H1 (cell line): ENCODE results near the gene GPR68. TPM values are rescaled to one million over a fixed set of nuclear protein-coding genes. Genes with fewer than 3 reads are reported as not detected.

Experiments
- CTCF ChIA-PET: fragments of 300-600 bp; sonication (Branson Sonifier 250); formaldehyde crosslinking; loops from one replicate; lab custom pipeline; 2021; ENCODE audit not compliant: partially characterized antibody; lab: Charles Lee
- POLR2A ChIA-PET: fragments of 300-600 bp; sonication (Branson Sonifier 250); formaldehyde crosslinking; loops from one replicate; lab custom pipeline; 2021; ENCODE audit warnings: inconsistent platforms; ENCODE audit not compliant: partially characterized antibody; lab: Charles Lee
- DNase-seq, 2 experiments: peaks; one replicate each; pipeline versions ENCODE4 v3.0.0 to v3.0.0-alpha.2; 2010 to 2022; ENCODE audit warnings: low spot score in 2 of 2, low read depth in 1 of 2, mixed read lengths in 1 of 2
- FAIRE-seq: peaks from 2 replicates; lab custom pipeline; 2011; peaks lifted over from hg19 to GRCh38; lab: Jason Lieb, UNC
- H2AFZ ChIP-seq: 2 replicates; pipeline ENCODE4 v1.8.1; 2012; ENCODE audit warnings: low read length, inconsistent platforms
- H2AK5ac ChIP-seq: 2 replicates; pipeline ENCODE4 v1.6.1; 2013; ENCODE audit warnings: low read depth, low read length
- H2BK120ac ChIP-seq: replicated peaks from 2 replicates; pipeline ENCODE3; 2013; ENCODE audit warnings: low read depth, low read length, inconsistent platforms
- H2BK12ac ChIP-seq: 2 replicates; pipeline ENCODE4 v1.6.1; 2013; ENCODE audit warnings: low read depth, low read length
- H2BK15ac ChIP-seq: 2 replicates; pipeline ENCODE4 v1.6.1; 2013; ENCODE audit warnings: low read length
- H2BK20ac ChIP-seq: 2 replicates; pipeline ENCODE4 v1.6.1; 2013; ENCODE audit warnings: low read length
- H2BK5ac ChIP-seq: 2 replicates; pipeline ENCODE4 v1.6.1; 2013; ENCODE audit warnings: low read depth, low read length
- H3K14ac ChIP-seq: 2 replicates; pipeline ENCODE4 v1.6.1; 2013; ENCODE audit warnings: inconsistent platforms; ENCODE audit not compliant: insufficient read length
- H3K18ac ChIP-seq: 2 replicates; pipeline ENCODE4 v1.6.1; 2013; ENCODE audit warnings: low read length; ENCODE audit errors: extremely low read depth
- H3K23ac ChIP-seq: 2 replicates; pipeline ENCODE4 v1.6.1; 2013; ENCODE audit warnings: inconsistent platforms; ENCODE audit not compliant: insufficient read length
- H3K23me2 ChIP-seq: 2 replicates; pipeline ENCODE4 v1.6.1; 2013; ENCODE audit warnings: low read depth, low read length
- H3K27ac ChIP-seq: 2 replicates; pipeline ENCODE4 v1.6.1; 2011; ENCODE audit warnings: low read depth, low read length, inconsistent platforms
- H3K27me3 ChIP-seq, 4 experiments: replicated peaks in 1 of 4; 1 replicate in 1 of 4; 2 replicates in 3 of 4; pipeline versions ENCODE4 v1.6.1 to v1.8.1; 2011 to 2013; ENCODE audit warnings: low read length in 3 of 4, mild to moderate bottlenecking in 3 of 4, inconsistent platforms in 2 of 4, mixed read lengths in 2 of 4, moderate library complexity in 1 of 4; ENCODE audit not compliant: control insufficient read depth in 3 of 4, insufficient read depth in 3 of 4; ENCODE audit errors: extremely low read depth in 1 of 4
- H3K36me3 ChIP-seq, 4 experiments: 2 replicates each; pipeline versions ENCODE4 v1.6.1 to v1.8.1; 2011 to 2013; ENCODE audit warnings: mild to moderate bottlenecking in 4 of 4, low read length in 3 of 4, moderate library complexity in 2 of 4, control low read depth in 1 of 4, inconsistent platforms in 1 of 4; ENCODE audit not compliant: insufficient read depth in 4 of 4, control insufficient read depth in 2 of 4
- H3K4ac ChIP-seq: replicated peaks from 2 replicates; pipeline ENCODE3; 2013; ENCODE audit warnings: low read length, low read depth, mixed read lengths, inconsistent platforms; ENCODE audit not compliant: insufficient read length
- H3K4me1 ChIP-seq, 4 experiments: replicated peaks in 1 of 4; 1 replicate in 1 of 4; 2 replicates in 3 of 4; pipeline versions ENCODE4 v1.6.1 to v1.8.1; 2011 to 2013; ENCODE audit warnings: low read length in 3 of 4, inconsistent platforms in 2 of 4, mixed read lengths in 1 of 4; ENCODE audit not compliant: insufficient read depth in 4 of 4, control insufficient read depth in 3 of 4
- H3K4me2 ChIP-seq, 2 experiments: 2 replicates each; pipeline versions ENCODE4 v1.6.1 to v1.8.1; 2011 to 2013; ENCODE audit warnings: low read depth in 2 of 2, low read length in 2 of 2, control low read depth in 1 of 2, inconsistent platforms in 1 of 2, mild to moderate bottlenecking in 1 of 2; ENCODE audit not compliant: insufficient read depth in 1 of 2
- H3K4me3 ChIP-seq, 4 experiments: fragments of 200-600, 300-600 bp in 1 of 4; sonication (generic), shearing (Covaris generic), sonication (Bioruptor Twin) in 1 of 4; 2 replicates each; pipeline versions ENCODE4 v1.5.1 to v1.8.1; 2011 to 2016; ENCODE audit warnings: low read length in 4 of 4, low read depth in 3 of 4, control low read depth in 2 of 4, inconsistent platforms in 2 of 4, mild to moderate bottlenecking in 2 of 4, mixed read lengths in 1 of 4, moderate library complexity in 1 of 4; ENCODE audit not compliant: insufficient read depth in 2 of 4; ENCODE audit errors: extremely low read depth in 1 of 4
- H3K56ac ChIP-seq: replicated peaks from 2 replicates; pipeline ENCODE3; 2013; ENCODE audit warnings: low read depth, mild to moderate bottlenecking, mixed read lengths, low read length, inconsistent platforms; ENCODE audit not compliant: insufficient read length
- H3K79me1 ChIP-seq: 2 replicates; pipeline ENCODE4 v1.6.1; 2013; ENCODE audit warnings: low read depth, low read length, control low read depth
- H3K79me2 ChIP-seq, 2 experiments: 2 replicates each; pipeline versions ENCODE4 v1.6.1 to v1.8.1; 2012 to 2013; ENCODE audit warnings: low read length in 2 of 2, mild to moderate bottlenecking in 2 of 2, inconsistent platforms in 1 of 2; ENCODE audit not compliant: insufficient read depth in 2 of 2, control insufficient read depth in 1 of 2
- H3K9ac ChIP-seq, 4 experiments: replicated peaks in 1 of 4; 1 replicate in 1 of 4; 2 replicates in 3 of 4; pipeline versions ENCODE4 v1.6.1 to v1.8.1; 2011 to 2013; ENCODE audit warnings: low read depth in 3 of 4, low read length in 3 of 4, control low read depth in 2 of 4, mild to moderate bottlenecking in 2 of 4, moderate library complexity in 2 of 4, inconsistent platforms in 1 of 4; ENCODE audit errors: extremely low read depth in 1 of 4
- H3K9me3 ChIP-seq, 2 experiments: 2 replicates each; pipeline versions ENCODE4 v1.6.1 to v1.8.1; 2012 to 2013; ENCODE audit warnings: mild to moderate bottlenecking in 2 of 2, moderate library complexity in 2 of 2, control low read depth in 1 of 2, inconsistent platforms in 1 of 2, low read depth in 1 of 2, low read length in 1 of 2, mixed read lengths in 1 of 2; ENCODE audit not compliant: insufficient read depth in 2 of 2
- H4K20me1 ChIP-seq, 2 experiments: replicated peaks in 1 of 2; 2 replicates each; pipeline versions ENCODE3 to v1.8.1; 2011 to 2013; ENCODE audit warnings: inconsistent platforms in 2 of 2, low read length in 2 of 2, mild to moderate bottlenecking in 1 of 2; ENCODE audit not compliant: insufficient read depth in 2 of 2, control insufficient read depth in 1 of 2
- H4K5ac ChIP-seq: 2 replicates; pipeline ENCODE4 v1.6.1; 2013; ENCODE audit warnings: low read length, low read depth, mixed read lengths, inconsistent platforms; ENCODE audit not compliant: insufficient read length
- H4K8ac ChIP-seq: 2 replicates; pipeline ENCODE4 v1.8.0; 2013; ENCODE audit warnings: mild to moderate bottlenecking, moderate library complexity, low read length, inconsistent platforms; ENCODE audit not compliant: insufficient read depth; ENCODE audit errors: extremely low read depth
- H4K91ac ChIP-seq: replicated peaks from 2 replicates; pipeline ENCODE3; 2013; ENCODE audit warnings: low read length, mixed read lengths, inconsistent platforms; ENCODE audit not compliant: insufficient read length
- CBX5 ChIP-seq: fragments of 300-800, 300-1000 bp; sonication (generic); IDR thresholded peaks from 2 replicates; pipeline ENCODE4 v1.7.1; 2016; ENCODE audit warnings: antibody characterized with exemption, low read length, low read depth
- CREB1 ChIP-seq: IDR thresholded peaks from 2 replicates; pipeline ENCODE4 v1.6.1; 2012; ENCODE audit warnings: inconsistent platforms
- GABPA ChIP-seq: IDR thresholded peaks from 2 replicates; pipeline ENCODE4 v1.6.1; 2011; ENCODE audit warnings: mild to moderate bottlenecking, low read length, moderate library complexity, borderline replicate concordance; ENCODE audit not compliant: insufficient read depth
- JUN ChIP-seq: IDR thresholded peaks from 2 replicates; pipeline ENCODE4 v1.6.1; 2011; ENCODE audit warnings: low read depth, mild to moderate bottlenecking, improper control_type of control experiment, low read length
- KDM4A ChIP-seq: IDR thresholded peaks from one replicate; pipeline ENCODE4 v1.7.1; 2012; ENCODE audit warnings: low read depth, mild to moderate bottlenecking, moderate library complexity, low read length, inconsistent platforms; ENCODE audit not compliant: severe bottlenecking
- RAD21 ChIP-seq, 2 experiments: IDR thresholded peaks in 1 of 2; conservative IDR thresholded peaks in 1 of 2; 2 replicates each; pipeline ENCODE4 v1.6.1; 2011; ENCODE audit warnings: low read depth in 2 of 2, low read length in 2 of 2, improper control_type of control experiment in 1 of 2, inconsistent platforms in 1 of 2, mild to moderate bottlenecking in 1 of 2, moderate library complexity in 1 of 2
- TCF12 ChIP-seq: IDR thresholded peaks from 2 replicates; pipeline ENCODE4 v1.6.1; 2011; ENCODE audit warnings: low read depth, mild to moderate bottlenecking, low read length
- ZNF274 ChIP-seq: IDR thresholded peaks from 2 replicates; pipeline ENCODE4 v1.7.0; 2012; ENCODE audit warnings: low read length, borderline replicate concordance; ENCODE audit errors: extremely low read depth
- WGBS, 2 experiments: shearing (Covaris generic) in 1 of 2; methylation state at CpG; one replicate each; pipeline versions ENCODE4 v1.1.6 to v1.1.7; 2013 to 2015; ENCODE audit warnings: low lambda C conversion rate in 2 of 2, mixed read lengths in 2 of 2, inconsistent platforms in 1 of 2, low coverage in 1 of 2, missing lambda C conversion rate in 1 of 2; ENCODE audit not compliant: insufficient replicate concordance in 2 of 2, insufficient coverage in 1 of 2, insufficient read length in 1 of 2; ENCODE audit errors: extremely low coverage in 1 of 2, missing lambda C conversion rate in 1 of 2; 5-methylcytosine and 5-hydroxymethylcytosine counted together
- polyA plus RNA-seq, 7 experiments: library from polyadenylated mRNA; depleted of rRNA in 3 of 7; stranded (reverse) in 5 of 7; unstranded in 2 of 7; fragments of >200 nt in 5 of 7; fragments of 200-250 nt in 2 of 7; gene quantifications; 1 replicate in 5 of 7; 2 replicates in 1 of 7; 4 replicates in 1 of 7; pipeline versions ENCODE4 v1.2.1 to v1.2.3, GENCODE V29; 2011 to 2013; ENCODE audit warnings: missing spikeins in 2 of 7, mixed read lengths in 2 of 7
- total RNA-seq: library from RNA; stranded (reverse); fragmentation: NEBNext Ultra II Directional; extraction: Animal tissue kit (Norgen Biotek cat#: 25700); gene quantifications from 2 replicates; pipeline ENCODE4 v1.2.1, GENCODE V29; 2021

Gene GPR68
- total and polyA plus RNA-seq, 2 of the 8 experiments (the other 6 are each of a cell fraction or from before 2014, with no cell fraction given) = 0.22 to 0.76 TPM

GRCh38 chr14:91211017-91211416 lies 33.5 kb downstream of the GPR68 start:
- 91% methylated on average over 2 of the region's 2 CpGs; no CpG with 5 or more reads in 1 of the 2 experiments for WGBS, 2 experiments
- H3K23me2 ChIP-seq = no peaks in the 10 kb centered on the region
- no peaks in the 10 kb centered on the region for H3K27me3 ChIP-seq
- no peak overlapping the region for H3K18ac ChIP-seq
- DNase-seq (no peak), FAIRE-seq (no peak)
- H2AFZ ChIP-seq = no peak overlapping the region
- CTCF ChIA-PET = interaction anchor here (1.5 to 3.3 kb wide), 3 partner anchors 34 to 76 kb away, joined by 5 to 11 read pairs (median 5); no protein-coding TSS in a partner anchor
- no peak overlapping the region for H4K5ac ChIP-seq
- POLR2A ChIA-PET = no interaction called here
- no peak overlapping the region for H4K91ac ChIP-seq
- no peaks in the 10 kb centered on the region for H3K79me2 ChIP-seq
- no peak overlapping the region for H3K27ac ChIP-seq
- no peak overlapping the region for H3K23ac ChIP-seq
- no peaks in the 10 kb centered on the region for H3K9me3 ChIP-seq
- H3K4me2 ChIP-seq = no peak overlapping the region
- no peak overlapping the region for H2AK5ac ChIP-seq
- H2BK20ac ChIP-seq = no peak overlapping the region
- no peak overlapping the region for H3K56ac ChIP-seq
- no peak overlapping the region for H2BK15ac ChIP-seq
- no peak overlapping the region for H3K4me3 ChIP-seq
- H3K4ac ChIP-seq = no peak overlapping the region
- no peak overlapping the region for H2BK120ac ChIP-seq
- H3K4me1 ChIP-seq = no peaks in the 10 kb centered on the region
- peaks cover 0 to 17% (median under 1%) of the 10 kb centered on the region in 4 experiments; a peak in 3 of 8 replicates for H3K36me3 ChIP-seq
- no peaks in the 10 kb centered on the region for H3K79me1 ChIP-seq
- no peaks in the 10 kb centered on the region for H4K20me1 ChIP-seq
- H3K9ac ChIP-seq = no peak overlapping the region
- H3K14ac ChIP-seq = no peak overlapping the region
- no peak overlapping the region for H2BK12ac ChIP-seq
- no peak overlapping the region for H2BK5ac ChIP-seq
- no peak overlapping the region for H4K8ac ChIP-seq
- TF ChIP-seq KDM4A (no peak), CBX5 (no peak), ZNF274 (no peak), TCF12 (no peak), RAD21 (IDR thresholded peaks at IDR 0.05 in 1 of 2, conservative IDR thresholded peaks at IDR 0.05 in 1 of 2; ENCODE audit: low read depth in 2 of 2, low read length in 2 of 2) (no peak), CREB1 (no peak), GABPA (no peak), JUN (no peak)
